Endothelial cell of umbilical vein (primary cell): ENCODE measurements around the gene CSNK1G1. TPM values are rescaled to one million over a fixed set of nuclear protein-coding genes. Genes with fewer than 3 reads are reported as not detected.

Source experiments
- BruUV-seq: library from RNA; stranded (reverse); fragments of 400-500 nt; replicated peaks from 2 replicates; lab custom pipeline; 2021; lab: Mats Ljungman, UMichigan
- CTCF ChIA-PET: fragments of 300-600, 350-600 bp; sonication (Branson Sonifier 250); formaldehyde crosslinking; loops from one replicate; lab custom pipeline; 2021; ENCODE audit warnings: antibody characterized with exemption, inconsistent platforms; lab: Charles Lee
- POLR2A ChIA-PET: fragments of 300-600, 350-600 bp; sonication (Branson Sonifier 250); formaldehyde crosslinking; loops from one replicate; lab custom pipeline; 2021; ENCODE audit warnings: antibody characterized with exemption, inconsistent platforms; lab: Charles Lee
- DNase-seq: peaks from one replicate; pipeline ENCODE4 v3.0.0-alpha.2; 2011; ENCODE audit warnings: low read depth, low spot score
- FAIRE-seq: peaks from 2 replicates; lab custom pipeline; 2011; peaks lifted over from hg19 to GRCh38; lab: Jason Lieb, UNC
- H2AFZ ChIP-seq: 2 replicates; pipeline ENCODE4 v1.6.0; 2012; ENCODE audit warnings: low read depth, low read length, control low read depth, inconsistent platforms
- H3K27ac ChIP-seq: 2 replicates; pipeline ENCODE4 v1.5.1; 2011; ENCODE audit warnings: low read depth, mild to moderate bottlenecking, control low read depth, low read length, moderate library complexity; ENCODE audit not compliant: insufficient read depth
- H3K27me3 ChIP-seq, 2 experiments: 2 replicates each; pipeline versions ENCODE4 v1.6.0 to v1.6.1; 2011; ENCODE audit warnings: low read length in 2 of 2, mixed read lengths in 1 of 2; ENCODE audit not compliant: control insufficient read depth in 2 of 2, insufficient read depth in 2 of 2
- H3K36me3 ChIP-seq, 2 experiments: 2 replicates in 1 of 2; 3 replicates in 1 of 2; pipeline ENCODE4 v1.5.1; 2011; ENCODE audit warnings: low read length in 2 of 2, mild to moderate bottlenecking in 1 of 2, moderate library complexity in 1 of 2; ENCODE audit not compliant: control insufficient read depth in 2 of 2, insufficient read depth in 2 of 2; ENCODE audit errors: extremely low read depth in 1 of 2
- H3K4me1 ChIP-seq: 3 replicates; pipeline ENCODE4 v1.5.1; 2011; ENCODE audit warnings: mild to moderate bottlenecking, low read length; ENCODE audit not compliant: control insufficient read depth, insufficient read depth; ENCODE audit errors: extremely low read depth
- H3K4me2 ChIP-seq: 2 replicates; pipeline ENCODE4 v1.6.1; 2011; ENCODE audit warnings: low read length, control low read depth, mixed read lengths; ENCODE audit not compliant: insufficient read depth
- H3K4me3 ChIP-seq, 3 experiments: fragments of 200-600 bp in 1 of 3; sonication (generic), shearing (Covaris generic) in 1 of 3; replicated peaks in 1 of 3; 2 replicates each; pipeline ENCODE4 v1.5.1; 2011 to 2016; ENCODE audit warnings: control low read depth in 3 of 3, low read length in 3 of 3, mild to moderate bottlenecking in 2 of 3, inconsistent platforms in 1 of 3, low read depth in 1 of 3, moderate library complexity in 1 of 3; ENCODE audit not compliant: insufficient read depth in 1 of 3
- H3K79me2 ChIP-seq: 2 replicates; pipeline ENCODE4 v1.6.0; 2012; ENCODE audit warnings: low read length, inconsistent platforms; ENCODE audit not compliant: control insufficient read depth, insufficient read depth
- H3K9ac ChIP-seq: replicated peaks from 2 replicates; pipeline ENCODE3; 2011; ENCODE audit warnings: low read length, control low read depth; ENCODE audit not compliant: insufficient read depth; ENCODE audit errors: extremely low read depth
- H3K9me1 ChIP-seq: replicated peaks from 3 replicates; pipeline ENCODE4 v1.6.0; 2011; ENCODE audit warnings: mild to moderate bottlenecking, low read length; ENCODE audit not compliant: control insufficient read depth, insufficient read depth; ENCODE audit errors: extremely low read depth
- H3K9me3 ChIP-seq: replicated peaks from 2 replicates; pipeline ENCODE4 v1.5.1; 2012; ENCODE audit warnings: low read length, inconsistent platforms; ENCODE audit not compliant: control insufficient read depth, insufficient read depth
- H4K20me1 ChIP-seq: replicated peaks from 2 replicates; pipeline ENCODE3; 2011; ENCODE audit warnings: mild to moderate bottlenecking, low read length; ENCODE audit not compliant: control insufficient read depth, insufficient read depth; ENCODE audit errors: extremely low read depth
- EZH2 ChIP-seq: IDR thresholded peaks from 2 replicates; pipeline ENCODE4 v1.6.1; 2012; ENCODE audit warnings: borderline replicate concordance, low read depth, mild to moderate bottlenecking, moderate library complexity, low read length, inconsistent platforms; ENCODE audit not compliant: severe bottlenecking
- FOS ChIP-seq: IDR thresholded peaks from 2 replicates; pipeline ENCODE4 v1.6.1; 2011; ENCODE audit warnings: mild to moderate bottlenecking, low read length, moderate library complexity, borderline replicate concordance; ENCODE audit not compliant: insufficient read depth
- GATA2 ChIP-seq: IDR thresholded peaks from 2 replicates; pipeline ENCODE4 v1.7.0; 2011; ENCODE audit warnings: low read depth, mild to moderate bottlenecking, moderate library complexity, mixed read lengths, low read length; ENCODE audit not compliant: insufficient read length, insufficient read depth
- JUN ChIP-seq: IDR thresholded peaks from 2 replicates; pipeline ENCODE4 v1.6.1; 2011; ENCODE audit warnings: borderline replicate concordance, low read depth; ENCODE audit not compliant: insufficient read length, insufficient read depth
- MYC ChIP-seq: IDR thresholded peaks from one replicate; pipeline ENCODE4 v1.6.1; 2011; ENCODE audit warnings: mild to moderate bottlenecking, low read depth, low read length
- POLR2A ChIP-seq: IDR thresholded peaks from 2 replicates; pipeline ENCODE4 v1.6.1; 2012; ENCODE audit warnings: low read depth, mild to moderate bottlenecking, control low read depth, low read length
- POLR2AphosphoS5 ChIP-seq: IDR thresholded peaks from 2 replicates; pipeline ENCODE4 v1.6.1; 2012; ENCODE audit warnings: low read depth, mild to moderate bottlenecking, control low read depth, low read length, moderate library complexity; ENCODE audit not compliant: insufficient read depth
- dilution Hi-C: fragments of 300-500 bp; cut with MboI; formaldehyde crosslinking; loops from one replicate; pipeline ENCODE4 v1.15.0; 2019; ENCODE audit warnings: low sequenced_read_pairs; ENCODE audit not compliant: extremely low pct_ligation_motif_present
- intact Hi-C: fragments of 100-400 bp; cut with micrococcal nuclease; formaldehyde crosslinking; loops from one replicate; pipeline ENCODE4 v1.10.0; 2022
- polyA plus RNA-seq, 4 experiments: library from polyadenylated mRNA; depleted of rRNA in 3 of 4; stranded (reverse) in 3 of 4; unstranded in 1 of 4; fragments of >200 nt; gene quantifications; 2 replicates each; pipeline versions ENCODE4 v1.2.1 to v1.2.3, GENCODE V29; 2011 to 2012; ENCODE audit warnings: missing spikeins in 1 of 4
- total RNA-seq: library from RNA; stranded (reverse); gene quantifications from 2 replicates; pipeline ENCODE4 v1.2.3, GENCODE V29; 2021
- TF ChIP-seq, protein P1 (sequence below): IDR thresholded peaks from 2 replicates; pipeline ENCODE4 v1.6.1; 2011; ENCODE audit not compliant: insufficient read depth, insufficient read length
- TF ChIP-seq, protein P2 (sequence below), 2 donors: IDR thresholded peaks; 1 replicate in 1 of 2; 2 replicates in 1 of 2; pipeline ENCODE4 v1.5.1; 2011; ENCODE audit warnings: low read length in 2 of 2, mild to moderate bottlenecking in 2 of 2, moderate library complexity in 2 of 2, control low read depth in 1 of 2, inconsistent platforms in 1 of 2, low read depth in 1 of 2; ENCODE audit not compliant: insufficient read depth in 1 of 2; ENCODE audit errors: extremely low read depth in 1 of 2

The CSNK1G1 gene
- total and polyA plus RNA-seq, 2 donors (not counting 3 experiments of a cell fraction or from before 2014, with no cell fraction given), result 9.0 to 31.7 TPM

DNA sequence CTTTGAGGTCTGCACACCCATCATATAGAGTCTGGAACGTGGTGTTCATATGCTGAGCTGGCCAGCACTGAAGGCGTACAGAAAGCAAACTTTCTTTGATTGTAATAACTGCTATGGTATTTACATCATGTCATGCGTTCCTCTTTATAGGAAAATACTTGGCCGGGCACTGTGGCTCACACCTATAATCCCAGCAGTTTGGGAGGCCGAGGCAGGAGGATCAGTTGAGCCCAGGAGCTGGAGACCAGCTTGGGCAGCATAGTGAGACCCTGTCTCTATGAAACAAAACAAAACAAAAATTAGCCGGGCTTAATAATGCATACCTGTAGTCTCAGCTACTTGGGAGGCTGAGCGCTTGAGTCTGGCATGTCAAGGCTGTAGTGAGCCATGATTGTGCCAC, 207.8 kb downstream of the CSNK1G1 start:
- no peak for DNase-seq
- Histone ChIP-seq H3K27ac (no peak overlapping the region), H3K9ac (no peak overlapping the region), H3K4me1 (peaks cover 5% of the 10 kb centered on the region), H3K9me3 (no peaks in the 10 kb centered on the region), H4K20me1 (no peaks in the 10 kb centered on the region), H3K9me1 (no peaks in the 10 kb centered on the region), H3K4me3 (no peak overlapping the region), H3K36me3 (peaks cover 0 to 9% of the 10 kb centered on the region in 2 experiments), H2AFZ (no peak overlapping the region), H3K4me2 (no peak overlapping the region), H3K79me2 (no peaks in the 10 kb centered on the region), H3K27me3 (peaks cover 5 to 12% of the 10 kb centered on the region in 2 experiments)
- POLR2A ChIA-PET, result no interaction called here
- dilution Hi-C loops (no loop called here), intact Hi-C loops (no loop called here)
- CTCF ChIA-PET, result no interaction called here
- no peak for TF ChIP-seq EZH2
- TF ChIP-seq, protein P1, sequence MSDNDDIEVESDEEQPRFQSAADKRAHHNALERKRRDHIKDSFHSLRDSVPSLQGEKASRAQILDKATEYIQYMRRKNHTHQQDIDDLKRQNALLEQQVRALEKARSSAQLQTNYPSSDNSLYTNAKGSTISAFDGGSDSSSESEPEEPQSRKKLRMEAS, result no peak
- no peak for TF ChIP-seq GATA2
- TF ChIP-seq, protein P2, sequence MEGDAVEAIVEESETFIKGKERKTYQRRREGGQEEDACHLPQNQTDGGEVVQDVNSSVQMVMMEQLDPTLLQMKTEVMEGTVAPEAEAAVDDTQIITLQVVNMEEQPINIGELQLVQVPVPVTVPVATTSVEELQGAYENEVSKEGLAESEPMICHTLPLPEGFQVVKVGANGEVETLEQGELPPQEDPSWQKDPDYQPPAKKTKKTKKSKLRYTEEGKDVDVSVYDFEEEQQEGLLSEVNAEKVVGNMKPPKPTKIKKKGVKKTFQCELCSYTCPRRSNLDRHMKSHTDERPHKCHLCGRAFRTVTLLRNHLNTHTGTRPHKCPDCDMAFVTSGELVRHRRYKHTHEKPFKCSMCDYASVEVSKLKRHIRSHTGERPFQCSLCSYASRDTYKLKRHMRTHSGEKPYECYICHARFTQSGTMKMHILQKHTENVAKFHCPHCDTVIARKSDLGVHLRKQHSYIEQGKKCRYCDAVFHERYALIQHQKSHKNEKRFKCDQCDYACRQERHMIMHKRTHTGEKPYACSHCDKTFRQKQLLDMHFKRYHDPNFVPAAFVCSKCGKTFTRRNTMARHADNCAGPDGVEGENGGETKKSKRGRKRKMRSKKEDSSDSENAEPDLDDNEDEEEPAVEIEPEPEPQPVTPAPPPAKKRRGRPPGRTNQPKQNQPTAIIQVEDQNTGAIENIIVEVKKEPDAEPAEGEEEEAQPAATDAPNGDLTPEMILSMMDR (IDR thresholded peaks at IDR 0.05; ENCODE audit: extremely low read depth in 1 of 2, insufficient read depth in 1 of 2, low read depth in 1 of 2, low read length in 2 of 2), result no peak
- TF ChIP-seq JUN, result no peak
- no peak for TF ChIP-seq MYC
- no peak for TF ChIP-seq POLR2A
- no peak for TF ChIP-seq POLR2AphosphoS5
- no peak for TF ChIP-seq FOS
- FAIRE-seq, result no peak
- BruUV-seq, result no TSS peak
